HCT116 (cell line): ENCODE results near the gene SUPT6H. TPM values are rescaled to one million over a fixed set of nuclear protein-coding genes. Genes with fewer than 3 reads are reported as not detected.

Experiments
- ATAC-seq: fragments of 200-7000 bp; cut with Tn5 transposase; 2 replicates; pipeline ENCODE4 v1.9.1; 2020; ENCODE audit warnings: mild to moderate bottlenecking, moderate library complexity
- BruUV-seq: library from RNA; stranded (reverse); fragments of 400-500 nt; replicated peaks from 2 replicates; lab custom pipeline; 2021; lab: Mats Ljungman, UMichigan
- CTCF ChIA-PET: fragments of 300-600 bp; sonication (Branson Sonifier 250); formaldehyde crosslinking; loops from one replicate; lab custom pipeline; 2021; ENCODE audit warnings: antibody characterized with exemption; lab: Charles Lee
- POLR2A ChIA-PET: fragments of 300-600, 350-600 bp; sonication (Branson Sonifier 250); formaldehyde crosslinking; loops from one replicate; lab custom pipeline; 2021; ENCODE audit warnings: antibody characterized with exemption; lab: Charles Lee
- RAD21 ChIA-PET, 2 experiments: fragments of 300-600 bp; sonication (Branson Sonifier 250); formaldehyde crosslinking; loops; one replicate each; lab custom pipeline; 2023; ENCODE audit warnings: low total read pairs in 2 of 2; ENCODE audit not compliant: uncharacterized antibody in 2 of 2, unreplicated experiment in 2 of 2, low non-redundant PET in 1 of 2; lab: Charles Lee
- DNase-seq: peaks from one replicate; pipeline ENCODE4 v3.0.0-alpha.2; 2010; ENCODE audit warnings: low read depth, low spot score
- H2AFZ ChIP-seq: fragments of 200-600 bp; shearing (Covaris generic), sonication (generic); 2 replicates; pipeline ENCODE4 v1.6.1; 2017; ENCODE audit warnings: low read depth, mixed run types, mixed read lengths, antibody characterized with exemption, low read length; ENCODE audit not compliant: poor library complexity, severe bottlenecking
- H3K27ac ChIP-seq: 2 replicates; pipeline ENCODE4 v1.5.1; 2012; ENCODE audit warnings: low read depth, low read length
- H3K27me3 ChIP-seq: fragments of 200-600 bp; sonication (generic); 2 replicates; pipeline ENCODE4 v1.6.1; 2016; ENCODE audit warnings: mixed run types, low read length, mixed read lengths; ENCODE audit not compliant: insufficient read depth
- H3K36me3 ChIP-seq, 2 experiments: fragments of 200-500 bp in 1 of 2; fragments of 200-600 bp in 1 of 2; sonication (Bioruptor generic) in 1 of 2; sonication (generic) in 1 of 2; 2 replicates each; pipeline versions ENCODE4 v1.5.1 to v1.6.1; 2014 to 2016; ENCODE audit warnings: low read length in 2 of 2, inconsistent platforms in 1 of 2, mixed read lengths in 1 of 2, mixed run types in 1 of 2; ENCODE audit not compliant: insufficient read depth in 2 of 2, control insufficient read depth in 1 of 2
- H3K4me1 ChIP-seq, 2 experiments: fragments of 200-600 bp in 1 of 2; sonication (generic) in 1 of 2; 2 replicates each; pipeline versions ENCODE4 v1.5.1 to v1.6.1; 2012 to 2017; ENCODE audit warnings: low read length in 2 of 2, inconsistent platforms in 1 of 2, mild to moderate bottlenecking in 1 of 2, mixed read lengths in 1 of 2, mixed run types in 1 of 2, moderate library complexity in 1 of 2; ENCODE audit not compliant: insufficient read depth in 2 of 2, control insufficient read depth in 1 of 2
- H3K4me2 ChIP-seq: fragments of 200-600 bp; sonication (generic); 2 replicates; pipeline ENCODE4 v1.6.1; 2017; ENCODE audit warnings: mixed run types, low read length, mixed read lengths
- H3K4me3 ChIP-seq, 2 experiments: fragments of 200-600 bp in 1 of 2; sonication (generic) in 1 of 2; replicated peaks in 1 of 2; 2 replicates each; pipeline ENCODE4 v1.5.1; 2011 to 2016; ENCODE audit warnings: low read length in 2 of 2, control low read depth in 1 of 2, low read depth in 1 of 2, mild to moderate bottlenecking in 1 of 2, mixed read lengths in 1 of 2, mixed run types in 1 of 2
- H3K79me2 ChIP-seq: fragments of 200-600 bp; sonication (generic); 2 replicates; pipeline ENCODE4 v1.6.1; 2017; ENCODE audit warnings: mild to moderate bottlenecking, mixed run types, low read length, moderate library complexity, mixed read lengths; ENCODE audit not compliant: insufficient read depth
- H3K9ac ChIP-seq: fragments of 200-600 bp; sonication (generic); 2 replicates; pipeline ENCODE4 v1.6.1; 2016; ENCODE audit warnings: low read length, mixed read lengths
- H3K9me2 ChIP-seq: fragments of 200-600 bp; sonication (generic), shearing (Covaris generic); 2 replicates; pipeline ENCODE4 v1.6.1; 2017; ENCODE audit warnings: mixed run types, mild to moderate bottlenecking, moderate library complexity; ENCODE audit not compliant: insufficient read depth
- H3K9me3 ChIP-seq, 2 experiments: fragments of 200-500 bp in 1 of 2; fragments of 200-600 bp in 1 of 2; sonication (Bioruptor generic) in 1 of 2; sonication (generic) in 1 of 2; 2 replicates each; pipeline ENCODE4 v1.6.1; 2014 to 2017; ENCODE audit warnings: low read length in 2 of 2, mixed read lengths in 2 of 2, inconsistent platforms in 1 of 2, low read depth in 1 of 2, mild to moderate bottlenecking in 1 of 2, mixed run types in 1 of 2, moderate library complexity in 1 of 2; ENCODE audit not compliant: control insufficient read depth in 1 of 2, insufficient read depth in 1 of 2
- H4K20me1 ChIP-seq: fragments of 200-600 bp; sonication (generic), shearing (Covaris generic); 2 replicates; pipeline ENCODE4 v1.6.1; 2017; ENCODE audit warnings: mixed run types, mild to moderate bottlenecking, moderate library complexity; ENCODE audit not compliant: insufficient read depth
- CBX3 ChIP-seq: IDR thresholded peaks from 2 replicates; pipeline ENCODE4 v1.6.1; 2012; ENCODE audit warnings: low read depth
- EGR1 ChIP-seq: IDR thresholded peaks from 2 replicates; pipeline ENCODE4 v1.6.1; 2012; ENCODE audit warnings: low read depth
- EZH2 ChIP-seq: fragments of 200-600 bp; sonication (generic); IDR thresholded peaks from 2 replicates; pipeline ENCODE4 v1.6.1; 2017; ENCODE audit warnings: antibody characterized with exemption, mixed run types
- MAX ChIP-seq: IDR thresholded peaks from 2 replicates; pipeline ENCODE4 v1.6.1; 2012
- POLR2AphosphoS5 ChIP-seq: IDR thresholded peaks from 2 replicates; pipeline ENCODE4 v1.6.1; 2011; ENCODE audit warnings: mild to moderate bottlenecking, low read depth, low read length, moderate library complexity
- SIN3A ChIP-seq: IDR thresholded peaks from 2 replicates; pipeline ENCODE4 v1.6.1; 2012; ENCODE audit warnings: low read depth
- YY1 ChIP-seq: IDR thresholded peaks from 2 replicates; pipeline ENCODE4 v1.6.1; 2011; ENCODE audit warnings: low read length, low read depth, moderate library complexity, mild to moderate bottlenecking; ENCODE audit not compliant: insufficient replicate concordance; ENCODE audit errors: extremely low read depth
- ZFX ChIP-seq: fragments of 450-650 bp; IDR thresholded peaks from 2 replicates; pipeline ENCODE4 v1.6.1; 2017
- intact Hi-C: fragments of 100-400 bp; cut with micrococcal nuclease; formaldehyde crosslinking; loops from 2 replicates; pipeline ENCODE4 v1.10.0; 2022
- total RNA-seq: library from RNA; stranded (reverse); gene quantifications from one replicate; pipeline ENCODE4 v1.2.1, GENCODE V29; 2021; ENCODE audit not compliant: unreplicated experiment
- TF ChIP-seq, protein P1 (sequence below): IDR thresholded peaks from 2 replicates; pipeline ENCODE4 v1.6.1; 2011; ENCODE audit warnings: mild to moderate bottlenecking, low read length, moderate library complexity; ENCODE audit not compliant: insufficient replicate concordance; ENCODE audit errors: extremely low read depth

Gene SUPT6H
- total RNA-seq, 1 experiment from 2014 or later: 62.1 TPM

- ChIA-PET POLR2A (no interaction called here), RAD21 (no interaction called here), CTCF (no interaction called here)
- Histone ChIP-seq H3K4me3 (no peak overlapping the region), H3K9me3 (no peaks in the 10 kb centered on the region), H3K36me3 (peaks cover 4 to 8% of the 10 kb centered on the region in 2 experiments; a peak in 3 of 4 replicates), H2AFZ (no peak overlapping the region), H3K9ac (no peak overlapping the region), H3K4me1 (peaks cover 8 to 15% of the 10 kb centered on the region in 2 experiments), H3K27me3 (no peaks in the 10 kb centered on the region), H3K79me2 (no peaks in the 10 kb centered on the region), H3K4me2 (no peak overlapping the region), H4K20me1 (no peaks in the 10 kb centered on the region), H3K9me2 (no peaks in the 10 kb centered on the region), H3K27ac (no peak overlapping the region)
- no peak for ATAC-seq
- no peak for DNase-seq
- intact Hi-C loops: no loop called here
- BruUV-seq: no TSS peak
- no peak for TF ChIP-seq ZFX
- TF ChIP-seq SIN3A: no peak
- no peak for TF ChIP-seq EZH2
- no peak for TF ChIP-seq EGR1
- no peak for TF ChIP-seq YY1
- TF ChIP-seq, protein P1, sequence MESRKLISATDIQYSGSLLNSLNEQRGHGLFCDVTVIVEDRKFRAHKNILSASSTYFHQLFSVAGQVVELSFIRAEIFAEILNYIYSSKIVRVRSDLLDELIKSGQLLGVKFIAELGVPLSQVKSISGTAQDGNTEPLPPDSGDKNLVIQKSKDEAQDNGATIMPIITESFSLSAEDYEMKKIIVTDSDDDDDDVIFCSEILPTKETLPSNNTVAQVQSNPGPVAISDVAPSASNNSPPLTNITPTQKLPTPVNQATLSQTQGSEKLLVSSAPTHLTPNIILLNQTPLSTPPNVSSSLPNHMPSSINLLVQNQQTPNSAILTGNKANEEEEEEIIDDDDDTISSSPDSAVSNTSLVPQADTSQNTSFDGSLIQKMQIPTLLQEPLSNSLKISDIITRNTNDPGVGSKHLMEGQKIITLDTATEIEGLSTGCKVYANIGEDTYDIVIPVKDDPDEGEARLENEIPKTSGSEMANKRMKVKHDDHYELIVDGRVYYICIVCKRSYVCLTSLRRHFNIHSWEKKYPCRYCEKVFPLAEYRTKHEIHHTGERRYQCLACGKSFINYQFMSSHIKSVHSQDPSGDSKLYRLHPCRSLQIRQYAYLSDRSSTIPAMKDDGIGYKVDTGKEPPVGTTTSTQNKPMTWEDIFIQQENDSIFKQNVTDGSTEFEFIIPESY: no peak
- no peak for TF ChIP-seq CBX3
- no peak for TF ChIP-seq POLR2AphosphoS5
- TF ChIP-seq MAX: no peak
Measured at GRCh38 chr17:28706471-28707338, 44.7 kb downstream of the SUPT6H start.
